ENCODE data around the gene PDSS2. TPM values are rescaled to one million over a fixed set of nuclear protein-coding genes. Genes with fewer than 3 reads are reported as not detected.
"Not testable (repeated sequence)": the region's sequence is repeated elsewhere in the genome, so short reads cannot be mapped to it uniquely, and the experiment has no call there.

Gene PDSS2
- total and polyA plus RNA-seq, 4 donors: 6.6 to 19.8 (median 15.6) TPM

DNA sequence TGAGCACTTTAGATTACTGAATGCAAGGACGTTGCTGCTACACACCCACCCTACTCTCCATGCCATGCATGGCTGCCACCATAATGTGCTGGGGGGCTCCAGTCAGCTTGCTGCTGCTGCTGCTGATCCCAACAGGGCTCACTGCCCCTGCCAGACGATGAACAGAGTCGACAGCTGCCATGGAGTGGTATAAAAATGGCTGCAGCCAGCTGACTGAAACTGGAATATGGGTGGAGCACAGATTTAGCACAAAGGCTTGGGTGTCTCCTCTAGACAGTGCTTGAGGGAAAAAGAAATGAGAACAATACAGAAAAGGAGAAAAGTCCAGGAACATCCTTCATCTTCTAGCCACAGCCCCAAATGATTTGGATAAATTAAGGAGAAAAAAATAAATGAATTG lies 150.7 kb downstream of the PDSS2 start:
- H3K36me3 ChIP-seq (ENCODE audit: control insufficient read depth in 4 of 4, insufficient read depth in 4 of 4, low read length in 4 of 4): no peaks in the 10 kb centered on the region
- TF ChIP-seq, protein P1, sequence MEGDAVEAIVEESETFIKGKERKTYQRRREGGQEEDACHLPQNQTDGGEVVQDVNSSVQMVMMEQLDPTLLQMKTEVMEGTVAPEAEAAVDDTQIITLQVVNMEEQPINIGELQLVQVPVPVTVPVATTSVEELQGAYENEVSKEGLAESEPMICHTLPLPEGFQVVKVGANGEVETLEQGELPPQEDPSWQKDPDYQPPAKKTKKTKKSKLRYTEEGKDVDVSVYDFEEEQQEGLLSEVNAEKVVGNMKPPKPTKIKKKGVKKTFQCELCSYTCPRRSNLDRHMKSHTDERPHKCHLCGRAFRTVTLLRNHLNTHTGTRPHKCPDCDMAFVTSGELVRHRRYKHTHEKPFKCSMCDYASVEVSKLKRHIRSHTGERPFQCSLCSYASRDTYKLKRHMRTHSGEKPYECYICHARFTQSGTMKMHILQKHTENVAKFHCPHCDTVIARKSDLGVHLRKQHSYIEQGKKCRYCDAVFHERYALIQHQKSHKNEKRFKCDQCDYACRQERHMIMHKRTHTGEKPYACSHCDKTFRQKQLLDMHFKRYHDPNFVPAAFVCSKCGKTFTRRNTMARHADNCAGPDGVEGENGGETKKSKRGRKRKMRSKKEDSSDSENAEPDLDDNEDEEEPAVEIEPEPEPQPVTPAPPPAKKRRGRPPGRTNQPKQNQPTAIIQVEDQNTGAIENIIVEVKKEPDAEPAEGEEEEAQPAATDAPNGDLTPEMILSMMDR (IDR thresholded peaks at IDR 0.05; ENCODE audit: control extremely low read depth, extremely low read depth): no peak
- H3K9ac ChIP-seq (ENCODE audit: insufficient read depth in 1 of 2, low read length in 2 of 2): no peak overlapping the region
- no peaks in the 10 kb centered on the region for H3K4me1 ChIP-seq (ENCODE audit: control insufficient read depth in 5 of 5, insufficient read depth in 5 of 5, low read length in 5 of 5)
- 95% methylated on average over 3 of the region's 3 CpGs for WGBS, 2 donors
- H3K9me3 ChIP-seq (ENCODE audit: control insufficient read depth in 4 of 4, insufficient read depth in 3 of 4, low read length in 3 of 4): peaks cover 0 to 1% (median 0%) of the 10 kb centered on the region in 4 donors
- DNase-seq: no peak
- no peak overlapping the region for H3K4me3 ChIP-seq
- H3K27me3 ChIP-seq (ENCODE audit: control insufficient read depth in 3 of 3, insufficient read depth in 3 of 3, low read length in 2 of 3): no peaks in the 10 kb centered on the region
- no peak overlapping the region for H3K27ac ChIP-seq (ENCODE audit: low read depth in 1 of 2, low read length in 1 of 2)
- ATAC-seq (ENCODE audit: insufficient read depth, low FRiP score): no peak

DNA sequence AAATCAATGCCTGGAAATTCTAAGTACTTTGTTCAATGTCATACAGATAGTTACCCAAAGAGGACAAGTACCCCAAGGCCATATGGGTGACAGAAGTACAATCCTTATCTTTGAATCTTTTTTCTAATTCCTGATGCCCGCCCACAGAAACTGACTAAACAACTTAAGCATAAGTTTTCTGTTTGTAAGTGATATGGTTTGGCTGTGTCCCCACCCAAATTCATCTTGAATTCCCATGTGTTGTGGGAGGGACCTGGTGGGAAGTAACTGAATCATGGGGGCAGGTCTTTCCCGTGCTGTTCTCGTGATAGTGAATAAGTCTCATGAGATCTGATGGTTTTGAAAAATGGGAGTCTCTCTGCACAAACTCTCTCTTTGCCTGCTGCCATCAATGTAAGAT lies 153.4 kb downstream of the PDSS2 start:
- not testable (repeated sequence) for H3K9ac ChIP-seq (ENCODE audit: insufficient read depth in 1 of 2, low read length in 2 of 2); H3K9me3 ChIP-seq (ENCODE audit: control insufficient read depth in 4 of 4, insufficient read depth in 3 of 4, low read length in 3 of 4); H3K36me3 ChIP-seq (ENCODE audit: control insufficient read depth in 4 of 4, insufficient read depth in 4 of 4, low read length in 4 of 4); ATAC-seq (ENCODE audit: insufficient read depth, low FRiP score); H3K27ac ChIP-seq (ENCODE audit: low read depth in 1 of 2, low read length in 1 of 2); H3K27me3 ChIP-seq (ENCODE audit: control insufficient read depth in 3 of 3, insufficient read depth in 3 of 3, low read length in 2 of 3); H3K4me1 ChIP-seq (ENCODE audit: control insufficient read depth in 5 of 5, insufficient read depth in 5 of 5, low read length in 5 of 5); DNase-seq; H3K4me3 ChIP-seq
- WGBS, 2 donors: 94% methylated on average over 3 of the region's 3 CpGs

DNA sequence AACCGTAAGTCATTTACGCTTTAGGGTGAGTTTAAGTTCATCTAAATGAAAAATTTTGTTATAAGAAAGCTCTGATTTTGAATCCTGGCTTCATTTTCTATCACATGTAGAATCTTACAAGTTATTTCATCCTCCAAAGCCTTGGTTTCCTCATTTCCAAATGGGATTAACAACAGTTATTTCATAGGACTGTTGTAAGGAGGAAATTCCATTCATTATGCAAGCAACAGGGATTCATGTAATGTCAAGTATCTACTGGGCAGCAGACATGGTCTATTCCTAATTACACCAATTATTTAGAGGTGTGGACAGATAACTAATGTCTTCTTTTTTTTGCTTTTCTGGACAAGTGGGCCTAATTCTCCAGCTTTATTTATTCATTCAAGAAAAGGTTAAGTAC lies 154.0 kb downstream of the PDSS2 start:
- H3K4me3 ChIP-seq: no peak overlapping the region
- H3K9me3 ChIP-seq (ENCODE audit: control insufficient read depth in 4 of 4, insufficient read depth in 3 of 4, low read length in 3 of 4): peaks cover 0 to 1% (median 0%) of the 10 kb centered on the region in 4 donors
- H3K27ac ChIP-seq (ENCODE audit: low read depth in 1 of 2, low read length in 1 of 2): no peak overlapping the region
- TF ChIP-seq, protein P1 (IDR thresholded peaks at IDR 0.05; ENCODE audit: control extremely low read depth, extremely low read depth): no peak
- no peak overlapping the region for H3K9ac ChIP-seq (ENCODE audit: insufficient read depth in 1 of 2, low read length in 2 of 2)
- no peaks in the 10 kb centered on the region for H3K27me3 ChIP-seq (ENCODE audit: control insufficient read depth in 3 of 3, insufficient read depth in 3 of 3, low read length in 2 of 3)
- ATAC-seq (ENCODE audit: insufficient read depth, low FRiP score) (no peak), DNase-seq (no peak)
- WGBS, 2 donors: 97 to 98% methylated on average over 2 of the region's 2 CpGs
- no peaks in the 10 kb centered on the region for H3K4me1 ChIP-seq (ENCODE audit: control insufficient read depth in 5 of 5, insufficient read depth in 5 of 5, low read length in 5 of 5)
- no peaks in the 10 kb centered on the region for H3K36me3 ChIP-seq (ENCODE audit: control insufficient read depth in 4 of 4, insufficient read depth in 4 of 4, low read length in 4 of 4)

DNA sequence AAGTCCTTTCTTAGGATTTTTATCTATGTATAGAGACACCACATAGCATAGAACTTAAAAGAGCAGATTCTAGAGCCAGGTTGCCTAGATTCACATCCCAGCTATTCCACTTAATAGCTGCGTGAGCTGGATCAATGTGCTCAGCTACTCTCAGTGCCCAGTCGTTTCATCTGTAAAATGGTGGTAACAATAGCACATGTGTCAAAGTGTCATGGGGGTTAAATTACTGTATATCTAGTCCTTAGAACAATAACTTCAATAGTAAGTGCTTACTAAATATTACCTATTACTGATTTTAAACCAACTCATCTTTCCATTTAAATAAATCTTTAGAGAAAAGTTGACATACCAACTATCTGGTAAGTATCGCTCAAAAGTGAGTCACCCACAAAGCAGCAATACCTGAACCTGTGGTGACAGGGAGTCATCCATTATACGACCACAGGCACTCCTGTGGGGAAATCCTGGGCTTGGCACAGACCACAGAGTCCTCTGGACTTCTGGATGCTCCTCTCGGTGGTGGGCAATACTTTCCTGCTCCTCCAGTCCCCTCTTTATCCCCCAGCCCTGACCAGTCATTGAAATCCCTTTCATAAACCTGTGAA lies 154.8 kb downstream of the PDSS2 start:
- no peak overlapping the region for H3K9ac ChIP-seq (ENCODE audit: insufficient read depth in 1 of 2, low read length in 2 of 2)
- TF ChIP-seq, protein P1 (IDR thresholded peaks at IDR 0.05; ENCODE audit: control extremely low read depth, extremely low read depth): no peak

More for the DNA sequence above, 154.8 kb downstream of the PDSS2 start:
- peaks cover 0 to 1% (median 0%) of the 10 kb centered on the region in 4 donors for H3K9me3 ChIP-seq (ENCODE audit: control insufficient read depth in 4 of 4, insufficient read depth in 3 of 4, low read length in 3 of 4)
- DNase-seq: no peak
- H3K27me3 ChIP-seq (ENCODE audit: control insufficient read depth in 3 of 3, insufficient read depth in 3 of 3, low read length in 2 of 3): no peaks in the 10 kb centered on the region
- no peak overlapping the region for H3K27ac ChIP-seq (ENCODE audit: low read depth in 1 of 2, low read length in 1 of 2)
- ATAC-seq (ENCODE audit: insufficient read depth, low FRiP score): no peak
- H3K4me1 ChIP-seq (ENCODE audit: control insufficient read depth in 5 of 5, insufficient read depth in 5 of 5, low read length in 5 of 5): no peaks in the 10 kb centered on the region
- H3K36me3 ChIP-seq (ENCODE audit: control insufficient read depth in 4 of 4, insufficient read depth in 4 of 4, low read length in 4 of 4): no peaks in the 10 kb centered on the region
- no peak overlapping the region for H3K4me3 ChIP-seq
- 88 to 95% methylated on average over 5 of the region's 5 CpGs for WGBS, 2 donors

Data from lung (tissue), 12 donors.